Stimulated activated CD8-positive, alpha-beta memory T cell treated with anti-CD3 and anti-CD28 coated beads, Interleukin-4, amount 100 ng/mL, for 24 hours (primary cell): ENCODE data around the gene C15orf61.

Source experiments
- DNase-seq: peaks from one replicate; pipeline ENCODE4 v3.0.0-alpha.2; 2020; ENCODE audit warnings: low read depth

Gene C15orf61

GRCh38 chr15:67521029-67521782, at the start of gene C15orf61:
TSS of gene C15orf61 (plus strand) at chr15:67521131. CDS start at chr15:67521249, 118 bp downstream.
- peak; percentile 77 for DNase-seq

- no peak for DNase-seq
Observed at GRCh38 chr15:67472957-67473356, 48.0 kb upstream of the C15orf61 start.

GRCh38 chr15:67474405-67475110, 46.4 kb upstream of the C15orf61 start:
- DNase-seq, result no peak

- DNase-seq, result no peak
Observed at GRCh38 chr15:67479781-67480505, 41.0 kb upstream of the C15orf61 start.

- no peak for DNase-seq
Observed at GRCh38 chr15:67480741-67481140, 40.2 kb upstream of the C15orf61 start.

GRCh38 chr15:67481680-67482079, 39.3 kb upstream of the C15orf61 start:
- DNase-seq, result no peak

GRCh38 chr15:67495585-67495984, 25.3 kb upstream of the C15orf61 start:
- DNase-seq, result no peak

GRCh38 chr15:67501177-67501835, 19.6 kb upstream of the C15orf61 start:
- DNase-seq, result no peak

- DNase-seq, result no peak
Observed at GRCh38 chr15:67501836-67502461, 19.0 kb upstream of the C15orf61 start.

GRCh38 chr15:67504056-67504455, 16.9 kb upstream of the C15orf61 start:
- DNase-seq, result no peak

GRCh38 chr15:67504796-67505195, 16.1 kb upstream of the C15orf61 start:
- DNase-seq, result no peak

GRCh38 chr15:67505675-67506572, 15.0 kb upstream of the C15orf61 start:
- DNase-seq, result no peak

GRCh38 chr15:67506775-67507747, 13.9 kb upstream of the C15orf61 start:
- DNase-seq, result no peak

GRCh38 chr15:67508407-67508806, 12.5 kb upstream of the C15orf61 start:
- no peak for DNase-seq

GRCh38 chr15:67509918-67510317, 11.0 kb upstream of the C15orf61 start:
- DNase-seq, result no peak

GRCh38 chr15:67510597-67511190, 10.2 kb upstream of the C15orf61 start:
- DNase-seq, result no peak

GRCh38 chr15:67511606-67512005, 9.3 kb upstream of the C15orf61 start:
- DNase-seq, result no peak

GRCh38 chr15:67512140-67512539, 8.8 kb upstream of the C15orf61 start:
- no peak for DNase-seq
